Measurements from ENCODE around the gene THRAP3.

The THRAP3 gene

GRCh38 chr1:36328713-36329112 is 104.5 kb downstream of the THRAP3 start:
- no peak overlapping the region for H3K4me3 ChIP-seq (ENCODE audit: low read length)
- no peak for DNase-seq (ENCODE audit: low read depth)
- TF ChIP-seq CTCF (conservative IDR thresholded peaks at IDR 0.05; ENCODE audit: low read depth, low read length) = no peak

GRCh38 chr1:36329817-36330216 is 105.6 kb downstream of the THRAP3 start:
- DNase-seq (ENCODE audit: low read depth) = no peak
- TF ChIP-seq CTCF (conservative IDR thresholded peaks at IDR 0.05; ENCODE audit: low read depth, low read length) = no peak
- no peak overlapping the region for H3K4me3 ChIP-seq (ENCODE audit: low read length)

GRCh38 chr1:36330940-36331339 is 106.7 kb downstream of the THRAP3 start:
- no peak for DNase-seq (ENCODE audit: low read depth)
- H3K4me3 ChIP-seq (ENCODE audit: low read length) = no peak overlapping the region
- TF ChIP-seq CTCF (conservative IDR thresholded peaks at IDR 0.05; ENCODE audit: low read depth, low read length) = no peak

DNA sequence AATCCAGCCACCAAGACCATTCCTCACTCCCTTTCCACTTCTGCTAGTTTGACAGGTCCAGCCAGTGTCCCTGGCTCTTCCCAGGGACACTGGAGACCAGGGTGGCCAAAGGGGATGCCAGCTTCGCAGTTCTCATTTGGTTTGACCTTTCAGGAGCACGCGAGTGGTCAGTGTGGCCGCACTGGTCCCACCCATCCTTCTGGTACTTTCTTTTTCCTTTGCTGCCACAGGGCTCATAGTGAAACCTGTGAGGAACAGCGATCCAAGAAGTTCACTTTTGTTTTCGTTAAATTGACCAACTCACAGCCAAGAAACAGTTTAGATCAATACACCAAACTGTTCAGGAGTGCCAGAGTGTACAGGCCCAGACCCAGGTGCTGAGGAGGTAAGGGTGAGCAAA is 113.6 kb downstream of the THRAP3 start:
- H3K4me3 ChIP-seq (ENCODE audit: low read length) = no peak overlapping the region
- TF ChIP-seq CTCF (conservative IDR thresholded peaks at IDR 0.05; ENCODE audit: low read depth, low read length) = no peak
- DNase-seq (ENCODE audit: low read depth) = no peak

GRCh38 chr1:36339215-36339614 is 115.0 kb downstream of the THRAP3 start:
- no peak overlapping the region for H3K4me3 ChIP-seq (ENCODE audit: low read length)
- no peak for TF ChIP-seq CTCF (conservative IDR thresholded peaks at IDR 0.05; ENCODE audit: low read depth, low read length)
- no peak for DNase-seq (ENCODE audit: low read depth)

DNA sequence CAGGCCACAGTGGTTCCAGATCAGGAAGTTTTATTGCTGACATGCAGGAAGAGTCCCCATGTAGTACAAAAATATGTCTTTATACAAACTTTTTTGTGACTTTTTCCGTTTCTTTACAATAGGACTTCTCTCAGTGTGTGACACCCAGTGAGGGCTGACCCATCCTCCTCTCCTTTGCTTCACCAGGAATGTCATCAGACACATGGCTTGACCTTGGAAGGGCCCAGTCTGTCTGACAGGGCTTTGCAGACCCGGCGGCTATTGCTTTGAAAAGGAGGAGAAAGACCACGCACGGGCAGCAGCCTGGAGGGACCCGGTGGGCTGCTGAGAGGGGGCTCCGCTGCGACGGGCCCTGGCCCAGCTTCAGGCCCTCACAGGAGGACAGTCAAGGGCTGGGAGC is 115.4 kb downstream of the THRAP3 start:
- TF ChIP-seq CTCF (conservative IDR thresholded peaks at IDR 0.05; ENCODE audit: low read depth, low read length) = no peak
- DNase-seq (ENCODE audit: low read depth) = no peak
- no peak overlapping the region for H3K4me3 ChIP-seq (ENCODE audit: low read length)

DNA sequence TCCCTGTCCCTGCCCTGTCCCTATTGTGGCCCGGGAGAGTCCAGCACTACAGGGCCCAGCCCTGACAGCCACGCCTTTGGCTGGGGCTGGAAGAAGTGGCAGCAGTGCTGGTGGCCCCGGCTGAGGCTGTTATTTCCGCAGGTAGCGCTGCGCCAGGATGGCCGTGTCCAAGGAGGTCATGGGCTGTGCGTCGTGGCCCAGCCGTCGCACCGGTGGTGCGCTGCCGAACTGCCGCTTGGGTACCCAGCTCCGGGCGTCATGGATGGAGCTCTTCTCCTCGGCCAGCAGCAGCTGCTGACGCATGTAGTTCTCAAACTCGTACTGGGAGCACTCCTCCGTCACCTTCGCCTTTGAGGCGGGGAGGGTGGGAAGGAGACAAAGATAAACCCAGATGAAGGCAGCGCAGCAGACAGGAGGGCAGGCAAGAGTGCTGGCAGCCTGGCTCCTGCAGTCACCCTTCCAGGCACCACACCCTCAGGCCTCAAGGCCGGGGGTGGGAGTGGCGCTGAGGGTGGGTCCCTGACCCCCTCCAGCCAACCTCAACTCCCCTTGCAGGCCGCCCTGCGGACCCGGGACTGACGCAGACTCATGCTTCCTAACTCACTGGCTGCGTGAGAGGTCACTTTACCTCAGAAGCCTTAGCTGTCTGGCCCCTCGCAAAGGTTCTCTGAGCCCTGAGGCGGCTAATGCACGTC is 117.5 kb downstream of the THRAP3 start:
- TF ChIP-seq CTCF (conservative IDR thresholded peaks at IDR 0.05; ENCODE audit: low read depth, low read length) = no peak
- no peak overlapping the region for H3K4me3 ChIP-seq (ENCODE audit: low read length)
- DNase-seq (ENCODE audit: low read depth) = no peak

Measured in retinal pigment epithelial cell (primary cell).